Adrenal gland (tissue), 5 donors: ENCODE data around the gene MRPL32.

Source experiments
- CTCF ChIP-seq, 6 experiments: fragments of 450-650 bp in 4 of 6; fragments of 200-600 bp in 2 of 6; sonication (generic) in 1 of 6; IDR thresholded peaks; 1 replicate in 5 of 6; 2 replicates in 1 of 6; pipeline versions ENCODE4 v1.5.1 to v1.8.0; 2016 to 2021; ENCODE audit warnings: antibody characterized with exemption in 6 of 6, mild to moderate bottlenecking in 2 of 6, moderate library complexity in 1 of 6
- POLR2A ChIP-seq, 2 donors: fragments of 450-650 bp; IDR thresholded peaks; one replicate each; pipeline ENCODE4 v1.6.1; 2017; ENCODE audit warnings: antibody characterized with exemption in 2 of 2, mild to moderate bottlenecking in 2 of 2, moderate library complexity in 1 of 2
- donor health status: DM: no; HTN: no; CAD: no.

- TF ChIP-seq CTCF (IDR thresholded peaks at IDR 0.05) (no peak), POLR2A (IDR thresholded peaks at IDR 0.05) (peak; percentile 9 to 63)
These were observed 20.4 kb upstream of the MRPL32 start, which contains the start of gene C7orf25 for GRCh38 chr7:42911454-42912447.
